ENCODE measurements around the gene UNC119. TPM values are rescaled to one million over a fixed set of nuclear protein-coding genes. Genes with fewer than 3 reads are reported as not detected.

UNC119 gene
- 10 to 100 TPM; 14.4 to 27.3 (median 19.5) TPM for total RNA-seq
- 10 to 100 TPM; 18.6 to 19.3 TPM for polyA plus RNA-seq
- long read RNA-seq, donor 1, transcript UNC119-201 (4 exons, 1,653 nt), result minor isoform, 22 of 74 reads
- long read RNA-seq, donor 1, transcript UNC119-202 (5 exons, 1,424 nt), result major isoform, 45 of 74 reads
- long read RNA-seq, donor 1, partial matches to known transcripts, result 1 of 74 reads
- long read RNA-seq, donor 1, other reads (novel, unspliced or antisense), result 6 of 74 reads
- long read RNA-seq, donor 2, full-length matches to known transcripts, result 30 of 30 reads
- long read RNA-seq, donor 2, partial matches to known transcripts, result 0 of 30 reads
- long read RNA-seq, donor 2, other reads (novel, unspliced or antisense), result 0 of 30 reads
- long read RNA-seq, donor 3, transcript UNC119-202 (5 exons, 1,424 nt), result major isoform, 16 of 35 reads
- long read RNA-seq, donor 3, transcript UNC119-201 (4 exons, 1,653 nt), result minor isoform, 13 of 35 reads
- long read RNA-seq, donor 3, partial matches to known transcripts, result 2 of 35 reads
- long read RNA-seq, donor 3, other reads (novel, unspliced or antisense), result 2 of 35 reads

DNA sequence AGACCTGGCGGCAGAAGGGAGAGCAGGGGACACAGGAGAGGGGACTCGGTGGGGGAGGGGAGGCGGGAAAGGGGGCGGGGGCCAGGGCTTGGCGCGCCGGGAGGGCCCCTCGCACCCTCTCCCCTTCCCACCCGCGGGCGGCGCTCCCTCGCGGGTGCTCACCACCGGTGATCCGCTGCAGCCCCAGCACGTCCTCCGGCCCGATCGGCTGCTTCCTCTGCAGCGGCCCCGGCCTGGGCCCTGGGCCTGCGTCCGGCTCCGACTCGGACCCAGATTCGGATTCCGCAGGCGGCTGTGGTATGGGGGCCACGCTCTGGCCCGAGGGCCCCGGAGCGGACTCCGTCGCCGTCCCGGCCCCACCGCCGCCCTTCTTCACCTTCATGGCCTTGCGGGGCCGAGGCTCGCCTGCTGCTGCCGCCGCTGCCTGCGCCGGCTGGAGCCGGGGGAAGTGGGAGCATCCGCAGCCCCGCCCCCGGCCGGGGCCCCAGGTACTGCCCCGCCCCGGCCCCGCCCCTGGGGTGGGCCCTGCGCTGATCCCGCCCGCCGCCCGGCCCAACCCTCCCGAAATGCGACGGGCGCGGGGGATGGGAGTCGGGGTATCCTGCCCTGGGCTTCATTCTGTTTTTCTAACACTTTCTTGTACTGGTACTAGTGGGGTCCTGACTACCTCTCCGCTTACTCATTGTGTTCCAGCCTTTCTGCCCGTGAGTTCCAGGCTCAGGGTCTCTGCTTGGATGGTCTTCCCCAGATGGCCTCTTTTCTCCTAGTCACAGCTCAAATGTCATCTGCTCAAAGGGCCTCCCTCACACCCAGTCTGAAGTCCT is at the start of gene UNC119:
Gene UNC119 (minus strand): TSS at position 449 of the 824 bp plus-strand sequence. CDS start 67 bp downstream, at position 382.
- H3K4me1 ChIP-seq (ENCODE audit: insufficient read depth), result peaks cover 6% of the 10 kb centered on the region
- 0 to 2% (median 1%) methylated on average over 46 to 66 of the region's 67 CpGs for WGBS, 3 donors
- DNase-seq, result peak; percentile 74 to 88 (median 78)
- TF ChIP-seq EP300 (IDR thresholded peaks at IDR 0.05), result no peak
- peak; percentile 47 for TF ChIP-seq POLR2A (IDR thresholded peaks at IDR 0.05)
- H3K27me3 ChIP-seq, result no peaks in the 10 kb centered on the region
- no peaks in the 10 kb centered on the region for H3K9me3 ChIP-seq
- H3K36me3 ChIP-seq, result no peaks in the 10 kb centered on the region
- H3K27ac ChIP-seq, result peak within 1 kb of the TSS in 1 of 2 donors; percentile 52
- intact Hi-C loops (cut with DNase I), result no loop called here
- peak within 1 kb of the TSS; percentile 76 for H3K4me3 ChIP-seq

DNA sequence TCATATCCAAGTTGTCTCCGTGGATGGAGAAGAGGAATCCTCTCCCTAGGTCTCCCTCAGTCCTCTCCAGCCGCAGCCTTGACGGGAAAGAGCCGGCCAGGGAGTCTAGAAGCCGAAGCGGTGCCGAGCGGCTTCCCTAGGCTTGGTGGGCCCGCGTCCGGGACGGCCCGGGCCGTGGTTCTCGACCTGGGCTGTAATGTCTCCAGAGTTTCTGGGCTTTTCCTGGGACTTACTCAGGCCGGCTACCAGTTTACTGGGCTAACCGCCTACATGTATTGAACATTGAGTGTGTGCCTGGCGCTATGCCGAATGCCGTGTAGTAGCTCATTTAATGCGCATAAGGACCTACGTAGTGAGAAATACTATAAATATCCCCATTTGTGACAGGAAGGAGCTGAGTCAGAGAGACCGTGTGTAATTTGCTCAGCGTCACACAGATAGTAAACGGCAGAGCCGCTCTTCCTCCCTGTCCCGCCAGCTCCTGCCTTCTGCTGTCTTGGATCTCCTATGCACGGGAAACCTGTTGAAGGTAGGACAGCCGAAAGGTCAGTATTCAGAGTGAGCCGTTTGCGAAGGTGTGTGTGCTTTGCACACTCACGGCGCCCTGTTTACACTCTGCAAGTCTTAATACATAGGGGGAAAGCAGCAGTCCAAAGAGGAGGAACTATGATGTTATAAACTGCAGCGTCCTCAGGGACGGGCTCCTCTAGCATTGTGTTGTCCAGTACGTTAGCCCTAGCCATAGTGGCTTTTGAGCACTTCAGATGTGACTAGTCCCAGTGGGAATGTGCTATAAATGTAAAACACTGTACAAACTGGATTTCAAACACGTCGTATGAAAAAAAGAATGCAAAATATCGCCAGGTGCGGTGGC is 47.1 kb upstream of the UNC119 start:
- Histone ChIP-seq H3K36me3 (no peaks in the 10 kb centered on the region), H3K9me3 (no peaks in the 10 kb centered on the region), H3K4me1 (ENCODE audit: insufficient read depth) (peaks cover 2% of the 10 kb centered on the region), H3K4me3 (peak overlapping the region; percentile 47), H3K27me3 (no peaks in the 10 kb centered on the region), H3K27ac (peak overlapping the region; percentile 81 to 92)
- TF ChIP-seq, protein P1, sequence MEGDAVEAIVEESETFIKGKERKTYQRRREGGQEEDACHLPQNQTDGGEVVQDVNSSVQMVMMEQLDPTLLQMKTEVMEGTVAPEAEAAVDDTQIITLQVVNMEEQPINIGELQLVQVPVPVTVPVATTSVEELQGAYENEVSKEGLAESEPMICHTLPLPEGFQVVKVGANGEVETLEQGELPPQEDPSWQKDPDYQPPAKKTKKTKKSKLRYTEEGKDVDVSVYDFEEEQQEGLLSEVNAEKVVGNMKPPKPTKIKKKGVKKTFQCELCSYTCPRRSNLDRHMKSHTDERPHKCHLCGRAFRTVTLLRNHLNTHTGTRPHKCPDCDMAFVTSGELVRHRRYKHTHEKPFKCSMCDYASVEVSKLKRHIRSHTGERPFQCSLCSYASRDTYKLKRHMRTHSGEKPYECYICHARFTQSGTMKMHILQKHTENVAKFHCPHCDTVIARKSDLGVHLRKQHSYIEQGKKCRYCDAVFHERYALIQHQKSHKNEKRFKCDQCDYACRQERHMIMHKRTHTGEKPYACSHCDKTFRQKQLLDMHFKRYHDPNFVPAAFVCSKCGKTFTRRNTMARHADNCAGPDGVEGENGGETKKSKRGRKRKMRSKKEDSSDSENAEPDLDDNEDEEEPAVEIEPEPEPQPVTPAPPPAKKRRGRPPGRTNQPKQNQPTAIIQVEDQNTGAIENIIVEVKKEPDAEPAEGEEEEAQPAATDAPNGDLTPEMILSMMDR (IDR thresholded peaks at IDR 0.05), result no peak
- TF ChIP-seq POLR2A (IDR thresholded peaks at IDR 0.05), result no peak
- TF ChIP-seq EP300 (IDR thresholded peaks at IDR 0.05), result no peak
- intact Hi-C loops (cut with DNase I), result no loop called here
- 4 to 10% (median 6%) methylated on average over 40 of the region's 40 CpGs for WGBS, 3 donors
- DNase-seq, result peak; percentile 58 to 80 (median 73)

DNA sequence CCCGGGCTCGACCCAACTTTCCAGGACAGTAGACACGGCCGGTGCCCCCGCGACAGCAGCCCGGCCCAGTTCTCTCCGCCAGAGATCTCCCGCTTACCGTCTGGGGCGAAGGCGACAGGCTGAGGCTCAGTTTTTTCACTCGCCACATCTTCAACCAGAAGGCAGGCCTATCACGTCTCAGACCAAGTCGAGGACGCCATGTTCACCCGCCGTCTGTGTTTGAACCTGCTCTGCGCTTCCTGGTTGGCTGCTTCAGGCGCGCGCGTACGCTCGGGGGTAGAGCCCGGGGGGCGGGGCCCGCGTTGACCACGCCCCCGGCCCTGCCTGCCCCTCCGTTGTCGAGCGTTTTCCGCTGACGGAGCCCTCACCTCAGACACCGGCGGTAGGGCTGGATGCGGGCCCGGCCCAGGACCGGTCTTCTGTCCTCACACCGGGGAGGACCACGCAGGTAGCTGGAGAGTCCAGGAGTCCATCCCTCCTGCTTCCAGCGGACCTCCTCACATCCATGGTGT is 46.4 kb upstream of the UNC119 start, which contains the start of gene SPAG5:
Gene SPAG5 (minus strand): TSS at position 227 of the 512 bp plus-strand sequence. CDS start 79 bp downstream, at position 148.
- WGBS, 3 donors, result 0 to 1% (median 0%) methylated on average over 43 to 44 of the region's 44 CpGs
- intact Hi-C loops (cut with DNase I), result no loop called here
- TF ChIP-seq POLR2A (IDR thresholded peaks at IDR 0.05), result peak; percentile 95
- TF ChIP-seq, protein P1 (IDR thresholded peaks at IDR 0.05), result no peak

DNA sequence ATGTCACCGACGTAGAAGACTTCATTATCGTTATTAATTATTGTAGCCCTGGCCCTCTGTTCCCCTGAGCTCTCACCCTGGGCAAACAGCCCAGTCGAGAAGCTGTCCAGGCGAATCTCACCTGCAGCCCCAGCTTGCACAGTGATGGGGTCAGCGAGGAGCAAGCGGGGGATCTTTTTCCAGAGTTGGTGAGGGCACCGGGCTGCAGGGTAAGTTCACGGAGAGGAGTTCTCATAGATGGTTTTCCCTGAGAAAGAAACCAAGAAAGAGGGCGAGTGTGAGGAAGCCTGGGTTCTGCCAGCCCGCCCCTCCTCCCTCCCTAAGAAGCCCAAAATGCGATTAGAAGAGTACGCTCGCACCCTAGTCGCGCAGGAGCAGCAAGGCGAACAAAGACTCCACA is 46.0 kb upstream of the UNC119 start:
- intact Hi-C loops (cut with DNase I), result no loop called here
- Histone ChIP-seq H3K4me1 (ENCODE audit: insufficient read depth) (peaks cover 2% of the 10 kb centered on the region), H3K27me3 (no peaks in the 10 kb centered on the region), H3K9me3 (no peaks in the 10 kb centered on the region), H3K4me3 (peak overlapping the region; percentile 47), H3K27ac (peak overlapping the region in 1 of 2 donors; percentile 92), H3K36me3 (no peaks in the 10 kb centered on the region)
- no peak for DNase-seq
- TF ChIP-seq EP300 (IDR thresholded peaks at IDR 0.05) (no peak), POLR2A (IDR thresholded peaks at IDR 0.05) (no peak)
- TF ChIP-seq, protein P1 (IDR thresholded peaks at IDR 0.05), result no peak
- 1 to 3% (median 3%) methylated on average over 17 of the region's 17 CpGs for WGBS, 3 donors

More for the DNA sequence above, 46.4 kb upstream of the UNC119 start, which contains the start of gene SPAG5:
- peaks cover 2% of the 10 kb centered on the region for H3K4me1 ChIP-seq (ENCODE audit: insufficient read depth)
- DNase-seq, result peak; percentile 90 to 95 (median 94)
- H3K27me3 ChIP-seq, result no peaks in the 10 kb centered on the region
- no peaks in the 10 kb centered on the region for H3K9me3 ChIP-seq
- H3K36me3 ChIP-seq, result no peaks in the 10 kb centered on the region
- peak within 1 kb of the TSS; percentile 47 for H3K4me3 ChIP-seq
- H3K27ac ChIP-seq, result peak within 1 kb of the TSS; percentile 81 to 92
